NCI-H2029 (cell line): ENCODE data around the gene FAM228A.
"Not testable (repeated sequence)": the region's sequence is repeated elsewhere in the genome, so short reads cannot be mapped to it uniquely, and the experiment has no call there.

Source experiments
- DNase-seq: peaks from one replicate; lab custom pipeline; 2025; lab: John Stamatoyannopoulos, UW

Gene FAM228A

GRCh38 chr2:24191156-24191555 is 16.3 kb downstream of the FAM228A start:
- DNase-seq: no peak

GRCh38 chr2:24191848-24192247 is 17.0 kb downstream of the FAM228A start:
- no peak for DNase-seq

GRCh38 chr2:24197213-24197612 is 22.4 kb downstream of the FAM228A start:
- not testable (repeated sequence) for DNase-seq

- DNase-seq: no peak
These were observed 25.2 kb downstream of the FAM228A start for GRCh38 chr2:24199968-24200590.

- no peak for DNase-seq
These were observed 25.9 kb downstream of the FAM228A start for GRCh38 chr2:24200799-24201198.

- DNase-seq: no peak
These were observed 28.4 kb downstream of the FAM228A start for GRCh38 chr2:24203029-24203786.

GRCh38 chr2:24203787-24204150 is 28.9 kb downstream of the FAM228A start:
- no peak for DNase-seq

GRCh38 chr2:24204505-24204904 is 29.7 kb downstream of the FAM228A start:
- no peak for DNase-seq

- no peak for DNase-seq
These were observed 30.3 kb downstream of the FAM228A start for GRCh38 chr2:24205131-24205530.

- DNase-seq: no peak
These were observed 31.4 kb downstream of the FAM228A start for GRCh38 chr2:24206242-24206641.

GRCh38 chr2:24206714-24207113 is 31.9 kb downstream of the FAM228A start:
- no peak for DNase-seq

GRCh38 chr2:24207359-24207758 is 32.5 kb downstream of the FAM228A start:
- no peak for DNase-seq

GRCh38 chr2:24208490-24208889 is 33.6 kb downstream of the FAM228A start:
- no peak for DNase-seq

- DNase-seq: no peak
These were observed 34.7 kb downstream of the FAM228A start for GRCh38 chr2:24209389-24210105.

GRCh38 chr2:24210106-24210455 is 35.2 kb downstream of the FAM228A start:
- DNase-seq: no peak

GRCh38 chr2:24210723-24211122 is 35.9 kb downstream of the FAM228A start:
- no peak for DNase-seq

GRCh38 chr2:24211408-24211807 is 36.6 kb downstream of the FAM228A start:
- no peak for DNase-seq

GRCh38 chr2:24214880-24215279 is 40.0 kb downstream of the FAM228A start:
- DNase-seq: no peak

GRCh38 chr2:24220554-24221291 is 45.9 kb downstream of the FAM228A start:
- DNase-seq: no peak

GRCh38 chr2:24221343-24222050 is 46.6 kb downstream of the FAM228A start:
- no peak for DNase-seq

- DNase-seq: no peak
These were observed 48.1 kb downstream of the FAM228A start for GRCh38 chr2:24222946-24223345.
